Measurements from ENCODE around the gene KRT13. TPM values are rescaled to one million over a fixed set of nuclear protein-coding genes. Genes with fewer than 3 reads are reported as not detected.
"Not testable (repeated sequence)": the region's sequence is repeated elsewhere in the genome, so short reads cannot be mapped to it uniquely, and the experiment has no call there.

The KRT13 gene
- total RNA-seq, 1 experiment from 2014 or later = not detected

DNA sequence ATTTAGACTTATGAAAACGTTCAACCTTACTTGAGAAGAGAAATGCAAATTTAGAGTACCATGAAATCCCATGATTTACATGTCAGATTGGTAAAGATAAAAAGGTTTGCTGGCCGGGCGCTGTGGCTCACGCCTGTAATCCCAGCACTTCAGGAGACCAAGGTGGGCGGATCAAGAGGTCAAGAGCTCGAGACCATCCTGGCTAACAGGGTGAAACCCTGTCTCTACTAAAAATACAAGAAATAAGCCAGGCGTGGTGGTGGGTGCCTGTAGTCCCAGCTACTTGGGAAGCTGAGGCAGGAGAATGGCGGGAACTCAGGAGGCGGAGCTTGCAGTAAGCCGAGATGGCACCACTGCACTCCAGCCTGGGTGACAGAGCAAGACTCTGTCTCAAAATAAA lies 37.4 kb upstream of the KRT13 start:
- not testable (repeated sequence) for DNase-seq (ENCODE audit: low read depth in 1 of 2, low spot score in 2 of 2); H3K27me3 ChIP-seq (replicated peaks); H3K27ac ChIP-seq; H3K4me3 ChIP-seq; H3K9me3 ChIP-seq (replicated peaks); H3K36me3 ChIP-seq
- peaks cover 19% of the 10 kb centered on the region for H3K4me1 ChIP-seq (replicated peaks)

DNA sequence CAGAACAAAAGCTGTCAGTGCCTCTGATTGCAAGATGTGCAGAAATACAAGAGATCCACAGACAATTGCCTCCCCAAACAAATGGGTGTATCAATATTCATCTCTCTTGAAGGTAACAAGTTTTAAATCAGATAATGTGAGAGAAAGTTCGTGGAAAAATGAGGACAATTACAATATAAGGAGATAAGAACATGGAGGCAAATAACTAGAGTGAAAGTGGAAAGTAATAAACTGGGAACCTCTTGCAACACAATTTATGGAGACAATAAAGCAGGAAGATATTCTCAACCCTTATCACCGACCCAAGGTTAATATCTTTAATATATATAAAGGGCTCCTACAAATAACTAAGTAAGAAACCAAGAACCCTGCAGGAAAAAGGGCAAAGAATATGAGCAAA lies 36.9 kb upstream of the KRT13 start:
- no peak overlapping the region for H3K4me3 ChIP-seq
- H3K9me3 ChIP-seq (replicated peaks) = no peaks in the 10 kb centered on the region
- no peak overlapping the region for H3K27ac ChIP-seq
- no peak for DNase-seq (ENCODE audit: low read depth in 1 of 2, low spot score in 2 of 2)
- no peaks in the 10 kb centered on the region for H3K36me3 ChIP-seq
- no peaks in the 10 kb centered on the region for H3K27me3 ChIP-seq (replicated peaks)
- peaks cover 15% of the 10 kb centered on the region for H3K4me1 ChIP-seq (replicated peaks)

DNA sequence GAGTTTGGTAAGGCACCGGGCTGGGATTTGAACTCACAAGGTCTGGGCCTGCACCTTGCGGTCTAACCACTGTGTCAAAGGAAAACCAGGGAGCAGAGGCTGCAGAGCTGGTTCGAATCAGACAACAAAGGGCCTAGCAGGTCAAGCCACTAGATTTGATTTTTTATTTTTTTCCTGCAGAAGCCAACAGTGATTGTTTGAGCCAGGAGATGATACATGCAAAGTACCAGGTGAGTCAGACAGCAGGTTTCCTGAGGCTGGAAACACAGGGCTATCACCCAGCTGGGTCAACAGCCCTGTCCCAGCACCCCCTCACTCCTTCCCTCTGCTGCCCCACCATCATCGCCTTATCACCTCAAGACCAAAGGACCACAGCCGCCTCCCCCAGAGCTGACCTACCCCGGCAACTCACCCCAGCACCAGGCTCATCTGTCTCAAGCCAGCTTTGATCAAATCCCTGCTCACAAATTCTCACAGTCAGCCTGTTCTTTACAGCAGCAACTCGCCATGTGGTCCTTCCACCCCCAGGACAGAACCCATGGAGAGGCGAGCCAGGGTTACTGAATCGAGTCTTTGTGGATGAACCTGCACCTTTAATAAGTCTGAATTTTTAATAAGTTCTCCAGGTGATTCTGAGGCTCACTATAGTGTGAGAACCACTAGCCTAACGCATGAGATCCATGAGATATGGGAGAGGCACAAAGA lies 35.7 kb upstream of the KRT13 start:
- H3K9me3 ChIP-seq (replicated peaks) = no peaks in the 10 kb centered on the region
- no peak for DNase-seq (ENCODE audit: low read depth in 1 of 2, low spot score in 2 of 2)
- no peaks in the 10 kb centered on the region for H3K36me3 ChIP-seq
- peaks cover 13% of the 10 kb centered on the region for H3K4me1 ChIP-seq (replicated peaks)
- H3K27ac ChIP-seq = no peak overlapping the region
- no peaks in the 10 kb centered on the region for H3K27me3 ChIP-seq (replicated peaks)
- no peak overlapping the region for H3K4me3 ChIP-seq

DNA sequence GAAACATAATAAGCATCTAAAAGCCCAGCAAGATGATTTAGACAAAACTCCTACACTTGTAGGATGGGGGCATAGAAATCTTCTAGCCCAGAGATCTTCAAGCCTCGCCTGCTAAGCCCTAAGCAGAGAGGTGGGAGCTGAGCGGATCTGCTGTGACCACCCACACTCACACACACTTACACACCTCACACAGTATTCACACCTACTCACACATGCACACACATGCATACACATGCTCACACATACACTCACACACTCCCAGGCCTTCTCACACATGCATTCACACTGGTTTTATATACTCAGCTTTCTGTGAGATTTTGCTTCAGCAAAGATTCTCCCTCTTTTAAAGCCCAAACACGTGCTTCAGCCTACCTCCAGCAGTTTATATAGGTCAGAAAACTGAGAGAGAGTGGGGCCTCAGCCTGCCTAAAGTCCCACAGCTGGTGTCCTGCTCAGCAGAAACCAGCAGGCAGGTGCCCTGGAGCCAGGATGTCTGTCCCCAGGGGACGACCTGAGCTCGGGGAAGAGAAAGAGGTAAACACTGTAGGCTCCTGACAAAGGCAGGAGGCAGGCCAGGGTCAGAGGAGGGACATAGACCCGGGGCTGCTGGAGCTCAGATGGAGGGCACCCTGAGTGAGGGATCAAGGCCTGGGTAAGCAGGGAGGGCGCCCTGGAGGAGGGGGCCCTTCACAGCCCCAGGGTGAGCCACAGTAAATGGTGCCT lies 34.7 kb upstream of the KRT13 start:
- H3K36me3 ChIP-seq = no peaks in the 10 kb centered on the region
- DNase-seq (ENCODE audit: low read depth in 1 of 2, low spot score in 2 of 2) = no peak
- H3K9me3 ChIP-seq (replicated peaks) = no peaks in the 10 kb centered on the region
- no peak overlapping the region for H3K4me3 ChIP-seq
- H3K4me1 ChIP-seq (replicated peaks) = peaks cover 13% of the 10 kb centered on the region
- H3K27ac ChIP-seq = no peak overlapping the region
- no peaks in the 10 kb centered on the region for H3K27me3 ChIP-seq (replicated peaks)

DNA sequence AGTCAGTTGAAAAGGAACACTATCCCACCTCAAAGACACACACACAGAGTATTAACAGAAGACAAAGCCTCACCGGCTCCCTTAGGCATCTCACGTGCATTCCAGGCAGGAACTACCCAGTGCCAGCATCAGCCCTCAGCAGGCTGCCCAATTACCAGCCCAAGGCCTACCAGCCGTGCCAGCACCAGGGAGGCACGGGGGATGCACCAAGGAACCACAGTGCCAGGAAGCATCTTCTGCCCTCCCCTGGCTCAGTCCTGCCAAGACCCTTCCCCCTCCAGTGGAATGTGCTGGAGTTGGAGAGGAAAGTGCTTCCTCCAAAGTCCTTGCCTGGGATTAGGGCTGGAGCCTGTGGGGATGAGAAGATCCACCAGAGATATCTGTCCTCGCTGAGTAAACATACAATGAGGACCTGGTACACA lies 33.7 kb upstream of the KRT13 start:
- H3K27me3 ChIP-seq (replicated peaks) = no peaks in the 10 kb centered on the region
- peaks cover 13% of the 10 kb centered on the region for H3K4me1 ChIP-seq (replicated peaks)
- H3K36me3 ChIP-seq = no peaks in the 10 kb centered on the region
- H3K9me3 ChIP-seq (replicated peaks) = no peaks in the 10 kb centered on the region
- H3K27ac ChIP-seq = peak overlapping the region; percentile 4; the same call in 1 of the 2 replicates
- no peak for DNase-seq (ENCODE audit: low read depth in 1 of 2, low spot score in 2 of 2)
- H3K4me3 ChIP-seq = no peak overlapping the region

DNA sequence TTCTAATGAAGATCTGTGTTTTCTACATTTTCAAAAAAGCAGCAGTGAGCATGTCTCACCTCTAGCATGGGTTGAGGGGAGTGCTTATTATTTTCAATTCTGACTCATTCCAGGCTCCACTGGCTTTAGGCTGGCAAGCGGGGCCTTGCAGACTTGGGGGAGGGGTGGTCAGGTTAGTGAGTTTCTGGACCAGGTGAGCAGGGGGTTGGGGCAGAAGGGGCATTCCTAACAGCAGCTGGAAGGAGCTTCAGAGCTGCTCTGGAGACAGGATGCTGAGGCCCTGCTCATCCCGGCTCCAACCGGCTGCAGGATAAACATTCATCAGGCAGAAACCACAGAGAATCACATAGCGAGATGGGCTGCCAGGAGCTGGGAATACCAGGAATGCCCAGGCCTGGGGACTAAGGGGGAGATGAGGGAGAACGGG lies 33.2 kb upstream of the KRT13 start:
- no peak for DNase-seq (ENCODE audit: low read depth in 1 of 2, low spot score in 2 of 2)
- H3K9me3 ChIP-seq (replicated peaks) = no peaks in the 10 kb centered on the region
- no peak overlapping the region for H3K4me3 ChIP-seq
- H3K27me3 ChIP-seq (replicated peaks) = no peaks in the 10 kb centered on the region
- H3K27ac ChIP-seq = peak overlapping the region; percentile 4; the same call in 1 of the 2 replicates
- no peaks in the 10 kb centered on the region for H3K36me3 ChIP-seq
- H3K4me1 ChIP-seq (replicated peaks) = peaks cover 13% of the 10 kb centered on the region

DNA sequence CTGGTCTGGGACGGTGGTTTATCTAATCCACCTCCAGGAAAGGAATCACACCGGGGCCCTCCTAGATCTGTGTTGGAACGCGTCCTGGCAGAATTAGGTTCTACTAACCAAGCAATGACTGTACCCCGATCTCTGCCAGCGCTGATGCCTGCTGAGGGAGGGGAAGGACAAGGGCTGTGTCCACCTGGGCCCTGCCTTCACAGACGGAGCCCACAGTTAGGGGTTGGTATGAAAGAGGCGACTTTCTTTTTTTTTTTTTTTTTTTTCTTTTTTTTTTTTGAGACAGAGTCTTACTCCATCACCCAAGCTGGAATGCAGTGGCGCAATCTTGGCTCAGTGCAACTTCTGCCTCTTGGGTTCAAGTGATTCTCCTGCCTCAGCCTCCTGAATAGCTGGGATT lies 32.6 kb upstream of the KRT13 start:
- no peaks in the 10 kb centered on the region for H3K27me3 ChIP-seq (replicated peaks)
- no peaks in the 10 kb centered on the region for H3K9me3 ChIP-seq (replicated peaks)
- no peak overlapping the region for H3K27ac ChIP-seq
- H3K36me3 ChIP-seq = no peaks in the 10 kb centered on the region
- H3K4me3 ChIP-seq = no peak overlapping the region
- peaks cover 13% of the 10 kb centered on the region for H3K4me1 ChIP-seq (replicated peaks)
- DNase-seq (ENCODE audit: low read depth in 1 of 2, low spot score in 2 of 2) = no peak

DNA sequence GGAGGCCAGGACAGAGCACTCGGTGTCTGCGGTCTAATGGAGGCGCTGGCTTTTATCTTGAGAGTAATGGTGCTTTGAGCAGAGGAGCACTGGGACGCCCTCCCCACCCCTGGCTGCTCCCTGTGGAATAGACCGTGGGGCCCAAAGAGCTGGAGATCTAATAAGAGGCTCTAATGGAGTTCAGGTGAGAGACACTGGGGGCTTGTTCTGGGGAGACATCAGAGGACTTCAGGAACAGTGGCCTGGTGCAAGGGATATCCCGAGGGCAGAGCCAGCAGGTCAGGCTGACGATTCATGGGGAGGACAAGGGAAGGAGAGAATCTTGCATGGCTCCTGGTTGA lies 32.2 kb upstream of the KRT13 start:
- Histone ChIP-seq H3K4me3 (no peak overlapping the region), H3K27me3 (replicated peaks) (no peaks in the 10 kb centered on the region), H3K4me1 (replicated peaks) (peaks cover 13% of the 10 kb centered on the region), H3K27ac (no peak overlapping the region), H3K9me3 (replicated peaks) (no peaks in the 10 kb centered on the region), H3K36me3 (no peaks in the 10 kb centered on the region)
- no peak for DNase-seq (ENCODE audit: low read depth in 1 of 2, low spot score in 2 of 2)

DNA sequence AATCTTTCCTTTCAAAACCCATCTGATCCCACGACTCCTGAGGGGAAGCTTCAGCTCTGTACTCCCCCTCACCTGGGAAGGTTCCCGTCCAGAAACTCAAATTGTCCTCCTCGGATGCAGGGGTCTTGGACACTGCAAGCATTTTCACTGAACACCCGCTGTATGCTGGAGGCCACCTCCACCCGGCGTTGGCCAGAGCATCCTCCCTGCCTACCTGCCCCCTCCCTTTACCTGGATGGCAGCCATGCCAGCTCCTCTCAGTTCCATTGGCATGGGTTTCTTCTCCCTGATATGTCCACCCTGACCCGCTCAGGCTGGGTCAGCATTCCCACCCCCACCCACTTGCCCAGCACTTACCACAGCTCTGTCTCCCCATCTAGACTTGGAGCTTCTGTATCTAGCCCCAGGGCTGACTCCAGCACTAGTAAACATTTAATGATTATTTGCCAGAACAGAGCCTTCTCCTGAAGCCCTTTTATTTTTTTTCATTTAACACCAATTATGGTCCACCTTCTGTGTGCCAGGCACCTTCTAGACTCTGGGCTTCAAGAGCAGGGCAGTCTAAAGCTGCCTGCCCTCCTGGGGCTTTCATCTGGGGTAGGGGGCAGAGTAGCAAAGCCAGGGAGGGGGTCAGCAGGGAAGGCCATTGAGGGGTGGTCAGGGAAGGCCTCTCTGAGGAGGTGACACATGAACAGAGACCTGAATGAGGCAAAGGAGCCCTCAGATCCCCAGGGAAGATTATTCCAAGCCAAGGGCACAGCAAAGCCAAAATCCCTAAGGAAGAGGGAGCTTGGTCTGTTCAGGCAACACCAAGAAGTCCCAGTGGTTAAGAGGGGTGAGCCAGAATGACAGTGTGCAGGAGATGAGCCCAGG lies 31.6 kb upstream of the KRT13 start:
- Histone ChIP-seq H3K27ac (no peak overlapping the region), H3K4me3 (no peak overlapping the region), H3K36me3 (no peaks in the 10 kb centered on the region), H3K9me3 (replicated peaks) (no peaks in the 10 kb centered on the region), H3K4me1 (replicated peaks) (peaks cover 13% of the 10 kb centered on the region), H3K27me3 (replicated peaks) (no peaks in the 10 kb centered on the region)
- no peak for DNase-seq (ENCODE audit: low read depth in 1 of 2, low spot score in 2 of 2)

DNA sequence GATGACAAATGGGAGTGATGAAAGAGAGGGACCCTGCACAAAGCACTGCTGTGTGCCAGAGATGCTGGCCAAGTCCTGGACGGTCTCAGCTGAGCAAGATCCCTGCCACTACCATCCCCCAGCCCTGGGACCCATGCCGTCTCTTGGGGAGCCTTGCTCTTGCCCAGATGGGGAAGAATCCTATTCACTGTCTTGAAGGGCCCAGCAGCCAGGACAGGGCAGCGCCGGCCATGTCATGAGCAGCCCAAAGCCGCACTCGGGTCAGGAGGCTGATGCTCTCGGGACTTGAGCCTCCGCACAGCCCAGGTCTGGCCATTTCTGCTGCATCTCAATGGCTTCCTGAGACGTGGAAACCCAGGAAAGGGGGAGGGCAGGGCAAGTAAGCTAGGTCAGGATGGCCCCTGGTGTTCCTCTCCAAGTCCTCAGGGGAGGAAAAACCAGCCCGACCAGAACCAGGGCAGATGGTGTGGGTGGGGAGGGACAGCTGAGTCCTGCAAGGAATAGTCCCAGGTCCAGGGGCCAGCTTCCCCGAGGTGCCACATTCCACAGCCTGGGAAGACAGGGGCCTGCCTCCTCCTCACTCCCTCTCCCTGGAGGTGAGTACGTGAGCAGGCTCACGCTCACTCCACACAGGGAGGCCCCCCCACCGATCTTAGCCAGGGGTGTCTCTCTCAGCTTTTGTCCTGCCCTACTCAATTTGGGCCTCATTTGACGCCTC lies 30.5 kb upstream of the KRT13 start:
- Histone ChIP-seq H3K4me3 (no peak overlapping the region), H3K4me1 (replicated peaks) (peaks cover 14% of the 10 kb centered on the region), H3K27ac (no peak overlapping the region), H3K9me3 (replicated peaks) (no peaks in the 10 kb centered on the region), H3K27me3 (replicated peaks) (no peaks in the 10 kb centered on the region), H3K36me3 (no peaks in the 10 kb centered on the region)
- DNase-seq (ENCODE audit: low read depth in 1 of 2, low spot score in 2 of 2) = no peak

DNA sequence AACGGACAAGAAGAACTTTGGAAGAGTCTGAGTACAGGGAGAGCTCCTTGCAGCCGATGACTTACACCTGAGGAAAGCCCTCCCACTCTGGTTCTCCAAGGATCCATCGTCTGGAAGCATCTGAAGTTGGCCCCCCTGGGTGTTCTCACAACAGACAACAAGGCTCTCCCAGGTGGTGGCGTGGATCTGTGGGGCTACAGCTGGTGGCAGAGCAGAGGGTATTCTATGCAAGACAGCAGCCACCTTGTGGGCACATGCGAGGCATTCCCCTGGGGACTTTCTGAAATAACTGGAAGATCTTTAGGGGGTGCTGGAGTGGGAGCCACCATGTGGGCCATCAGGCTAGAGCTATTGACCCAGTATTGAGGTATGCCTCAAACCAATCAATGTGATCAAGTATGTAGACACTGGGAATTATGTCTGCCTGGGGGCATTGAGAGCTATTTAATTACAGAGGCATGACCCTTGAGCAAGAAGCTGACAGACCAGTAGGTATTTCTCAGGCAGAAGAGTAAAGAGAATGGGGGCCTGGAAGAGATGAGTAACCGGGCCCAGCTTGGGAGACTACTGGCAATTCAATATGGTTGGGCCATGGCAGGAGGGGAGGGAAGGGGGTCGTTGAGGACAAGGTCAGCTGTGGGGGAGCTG lies 29.6 kb upstream of the KRT13 start:
- no peaks in the 10 kb centered on the region for H3K9me3 ChIP-seq (replicated peaks)
- no peaks in the 10 kb centered on the region for H3K36me3 ChIP-seq
- no peak for DNase-seq (ENCODE audit: low read depth in 1 of 2, low spot score in 2 of 2)
- peaks cover 23% of the 10 kb centered on the region for H3K4me1 ChIP-seq (replicated peaks)
- H3K27ac ChIP-seq = no peak overlapping the region
- no peak overlapping the region for H3K4me3 ChIP-seq
- no peaks in the 10 kb centered on the region for H3K27me3 ChIP-seq (replicated peaks)

DNA sequence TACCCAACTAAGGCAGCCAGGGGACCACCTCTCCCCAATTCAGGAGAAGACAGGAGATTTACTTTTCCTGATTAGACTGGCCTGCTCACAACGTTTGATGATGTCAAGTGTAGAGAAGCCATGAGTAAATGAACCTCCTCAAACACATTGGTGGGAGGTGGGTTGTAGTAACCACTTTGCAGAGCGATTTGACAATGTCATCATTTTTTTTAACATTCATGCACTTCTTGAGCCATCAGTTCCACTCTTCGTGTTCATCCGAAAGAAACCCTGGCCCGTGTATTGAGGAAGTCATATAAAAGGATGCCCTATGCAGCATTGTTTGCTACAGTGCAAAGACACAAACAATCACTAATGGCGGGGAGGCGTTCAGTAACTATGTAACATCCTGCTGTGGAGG lies 28.2 kb upstream of the KRT13 start:
- DNase-seq (ENCODE audit: low read depth in 1 of 2, low spot score in 2 of 2) = no peak
- Histone ChIP-seq H3K4me3 (no peak overlapping the region), H3K4me1 (replicated peaks) (peaks cover 26% of the 10 kb centered on the region)

DNA sequence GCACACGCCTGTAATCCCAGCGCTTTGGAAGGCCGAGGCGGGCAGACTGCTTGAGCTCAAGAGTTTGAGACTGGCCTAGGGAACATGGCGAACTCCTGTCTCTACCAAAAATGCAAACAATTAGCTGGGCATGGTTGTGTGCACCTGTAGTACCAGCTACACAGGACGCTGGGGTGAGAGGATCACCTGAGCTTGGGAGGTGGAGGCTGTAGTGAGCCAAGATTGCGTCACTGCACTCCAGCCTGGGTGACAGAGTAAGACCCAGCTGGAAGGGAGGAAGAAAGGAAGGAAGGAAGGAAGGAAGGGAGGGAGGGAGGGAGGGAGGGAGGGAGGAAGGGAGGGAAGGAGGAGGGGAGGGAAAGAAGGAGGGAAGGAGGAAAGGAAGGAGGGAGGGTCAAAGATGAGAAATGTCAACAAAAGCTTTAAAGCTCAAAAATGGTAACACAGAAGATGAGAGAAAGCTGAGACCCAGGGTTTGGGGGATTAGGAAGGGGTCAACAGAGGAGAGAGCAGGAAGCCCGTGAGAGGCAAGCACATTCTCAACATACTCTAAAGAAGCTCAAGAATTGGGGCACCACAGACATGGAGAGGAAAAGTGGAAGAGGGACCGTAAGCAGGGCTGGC lies 27.6 kb upstream of the KRT13 start:
- H3K4me3 ChIP-seq = no peak overlapping the region
- H3K4me1 ChIP-seq (replicated peaks) = peaks cover 22% of the 10 kb centered on the region
- no peak overlapping the region for H3K27ac ChIP-seq
- H3K27me3 ChIP-seq (replicated peaks) = no peaks in the 10 kb centered on the region
- no peaks in the 10 kb centered on the region for H3K9me3 ChIP-seq (replicated peaks)
- no peaks in the 10 kb centered on the region for H3K36me3 ChIP-seq
- no peak for DNase-seq (ENCODE audit: low read depth in 1 of 2, low spot score in 2 of 2)

More for the DNA sequence above, 28.2 kb upstream of the KRT13 start:
- H3K27me3 ChIP-seq (replicated peaks) = no peaks in the 10 kb centered on the region
- H3K27ac ChIP-seq = no peak overlapping the region
- no peaks in the 10 kb centered on the region for H3K9me3 ChIP-seq (replicated peaks)
- H3K36me3 ChIP-seq = no peaks in the 10 kb centered on the region
